Fibroblast of the aortic adventitia (primary cell): ENCODE data around the gene IGFBPL1. TPM values are rescaled to one million over a fixed set of nuclear protein-coding genes. Genes with fewer than 3 reads are reported as not detected.

ENCODE experiments used
- DNase-seq: peaks from one replicate; pipeline ENCODE4 v3.0.0-alpha.2; 2010; ENCODE audit warnings: low read depth
- H3K4me3 ChIP-seq: 2 replicates; pipeline ENCODE4 v1.5.1; 2011; ENCODE audit warnings: low read depth, mild to moderate bottlenecking, control low read depth, low read length, moderate library complexity
- total RNA-seq: library from RNA; depleted of rRNA; stranded (reverse); fragments of >200 nt; gene quantifications from 2 replicates; pipeline ENCODE4 v1.2.3, GENCODE V29; 2012; ENCODE audit warnings: low replicate concordance
- TF ChIP-seq, protein P1 (sequence below): IDR thresholded peaks from 2 replicates; pipeline ENCODE4 v1.5.1; 2011; ENCODE audit warnings: mild to moderate bottlenecking, low read length, control low read depth, inconsistent platforms; ENCODE audit not compliant: insufficient read depth

IGFBPL1 gene
- total RNA-seq, 1 donor: not detected

DNA sequence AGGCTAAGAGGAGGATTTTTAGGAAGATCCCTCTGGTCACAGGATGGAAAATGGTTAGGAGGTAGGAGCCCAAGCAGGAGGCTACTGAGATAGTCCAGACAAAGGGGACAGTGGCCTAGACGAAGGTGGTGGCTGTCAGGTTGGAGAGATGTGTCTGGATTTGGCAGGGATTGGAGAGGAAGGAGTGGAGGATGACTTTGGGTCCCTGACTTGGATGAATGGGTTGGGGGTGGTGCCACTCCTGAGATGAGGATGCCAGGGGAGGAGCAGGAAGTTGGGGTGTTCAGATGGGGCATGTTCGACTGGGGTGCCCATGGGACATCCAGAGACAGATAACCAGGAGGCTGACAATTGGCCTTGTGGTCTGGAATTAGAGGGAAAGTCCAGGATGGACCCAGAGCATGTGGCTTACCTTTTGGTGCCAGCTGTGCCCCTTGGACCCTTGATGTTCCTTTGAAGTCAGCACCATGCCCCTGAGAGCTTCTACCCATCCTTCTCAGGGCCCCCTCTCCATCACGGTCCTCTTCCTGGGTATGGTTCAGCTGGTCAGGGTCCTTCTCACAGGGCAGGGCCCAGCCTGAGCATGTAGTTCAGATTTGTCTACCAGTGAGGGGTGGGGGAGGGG lies 15.1 kb upstream of the IGFBPL1 start:
- DNase-seq: no peak
- TF ChIP-seq, protein P1, sequence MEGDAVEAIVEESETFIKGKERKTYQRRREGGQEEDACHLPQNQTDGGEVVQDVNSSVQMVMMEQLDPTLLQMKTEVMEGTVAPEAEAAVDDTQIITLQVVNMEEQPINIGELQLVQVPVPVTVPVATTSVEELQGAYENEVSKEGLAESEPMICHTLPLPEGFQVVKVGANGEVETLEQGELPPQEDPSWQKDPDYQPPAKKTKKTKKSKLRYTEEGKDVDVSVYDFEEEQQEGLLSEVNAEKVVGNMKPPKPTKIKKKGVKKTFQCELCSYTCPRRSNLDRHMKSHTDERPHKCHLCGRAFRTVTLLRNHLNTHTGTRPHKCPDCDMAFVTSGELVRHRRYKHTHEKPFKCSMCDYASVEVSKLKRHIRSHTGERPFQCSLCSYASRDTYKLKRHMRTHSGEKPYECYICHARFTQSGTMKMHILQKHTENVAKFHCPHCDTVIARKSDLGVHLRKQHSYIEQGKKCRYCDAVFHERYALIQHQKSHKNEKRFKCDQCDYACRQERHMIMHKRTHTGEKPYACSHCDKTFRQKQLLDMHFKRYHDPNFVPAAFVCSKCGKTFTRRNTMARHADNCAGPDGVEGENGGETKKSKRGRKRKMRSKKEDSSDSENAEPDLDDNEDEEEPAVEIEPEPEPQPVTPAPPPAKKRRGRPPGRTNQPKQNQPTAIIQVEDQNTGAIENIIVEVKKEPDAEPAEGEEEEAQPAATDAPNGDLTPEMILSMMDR: no peak
- H3K4me3 ChIP-seq: no peak overlapping the region

DNA sequence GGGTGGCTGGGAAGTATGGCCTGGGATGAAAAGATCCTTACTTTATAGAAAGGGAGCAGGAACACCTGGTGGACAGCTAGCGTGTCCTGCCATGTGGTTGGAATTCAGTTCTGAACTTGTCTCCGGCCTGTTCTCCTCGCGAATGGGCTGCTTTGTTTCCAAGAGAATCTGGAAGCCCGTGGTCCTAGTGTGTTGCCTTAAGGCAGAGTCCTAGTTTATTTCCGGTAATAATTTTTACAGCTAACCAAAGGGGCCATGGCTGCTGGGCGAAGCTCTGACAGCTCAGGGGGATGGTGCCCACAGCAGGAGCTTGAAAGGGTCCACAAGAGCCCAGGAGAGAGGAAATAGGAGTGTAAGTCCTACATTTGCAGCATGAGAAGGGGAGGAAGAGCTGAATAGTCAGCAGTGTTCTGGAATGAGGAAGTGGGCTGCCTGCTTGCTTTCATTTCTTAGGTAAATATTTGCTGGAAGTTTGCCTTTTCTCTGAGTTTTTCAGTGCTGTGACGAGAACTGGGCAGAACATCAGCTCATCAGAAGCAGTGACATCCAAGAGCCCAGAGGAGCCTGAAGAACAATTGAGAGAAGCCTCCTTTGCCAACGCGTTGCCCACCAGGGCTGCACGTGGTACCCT lies 13.1 kb upstream of the IGFBPL1 start:
- DNase-seq: peak; percentile 16
- TF ChIP-seq, protein P1: no peak
- H3K4me3 ChIP-seq: no peak overlapping the region

DNA sequence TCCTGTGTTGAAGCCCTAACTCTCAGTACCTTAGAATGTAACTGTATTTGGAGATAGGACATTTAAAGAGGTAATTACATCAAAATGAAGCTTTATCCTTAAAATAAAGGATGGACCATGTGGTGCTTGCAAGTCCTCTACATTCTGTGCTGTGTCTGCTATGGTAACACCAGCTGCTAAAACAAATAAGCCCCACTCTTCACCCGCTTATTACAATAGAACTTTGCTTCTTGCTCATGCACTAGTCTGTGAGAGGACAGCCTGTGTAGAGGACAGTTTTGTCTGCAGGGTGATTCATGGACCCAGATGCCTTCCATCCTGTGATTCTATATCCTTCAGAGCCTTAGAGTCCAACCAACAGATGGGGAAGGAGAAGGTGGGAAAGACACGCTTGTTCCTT lies 12.5 kb upstream of the IGFBPL1 start:
- TF ChIP-seq, protein P1: no peak
- DNase-seq: no peak

DNA sequence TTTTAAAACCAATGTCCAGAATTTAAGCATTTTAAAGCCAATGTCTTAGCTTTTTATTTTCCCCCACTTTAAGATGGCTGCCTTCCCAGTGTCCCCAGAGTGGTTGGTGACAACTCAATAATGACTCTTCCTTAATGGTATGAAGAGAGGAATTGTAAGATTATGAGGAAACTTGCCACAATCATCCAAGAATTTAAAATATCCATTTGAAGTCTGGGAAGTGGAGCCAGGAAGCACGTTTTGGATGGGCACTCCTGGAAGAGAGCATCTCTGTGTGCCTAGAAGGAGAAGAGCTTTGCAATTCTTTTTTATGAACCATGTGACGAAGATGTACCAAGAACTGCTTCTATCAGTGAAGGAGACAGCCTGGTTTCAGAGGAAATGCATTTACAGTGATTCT lies 11.3 kb upstream of the IGFBPL1 start:
- H3K4me3 ChIP-seq: no peak overlapping the region
- TF ChIP-seq, protein P1: no peak
- DNase-seq: no peak

More for the DNA sequence above, 12.5 kb upstream of the IGFBPL1 start:
- H3K4me3 ChIP-seq: no peak overlapping the region

DNA sequence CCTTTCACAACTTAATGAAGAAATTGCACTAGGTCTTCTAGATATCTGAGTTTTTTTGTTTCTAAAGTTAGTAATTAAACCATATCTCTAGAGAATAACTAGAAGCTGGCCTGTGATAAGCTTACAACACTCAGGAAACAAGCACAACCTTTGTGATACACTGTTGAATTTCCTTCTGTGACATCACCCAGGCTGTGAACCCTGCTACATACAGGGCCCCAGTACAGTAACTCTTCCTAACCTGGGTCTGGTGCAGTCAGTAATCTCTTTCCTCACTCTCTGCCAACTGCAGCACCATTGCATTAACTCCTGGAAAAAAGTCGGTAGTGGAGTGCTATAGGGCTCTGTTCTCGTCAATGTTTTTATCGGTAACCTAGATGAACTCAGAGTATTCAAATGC lies 10.6 kb upstream of the IGFBPL1 start:
- TF ChIP-seq, protein P1: no peak
- no peak overlapping the region for H3K4me3 ChIP-seq
- DNase-seq: no peak

DNA sequence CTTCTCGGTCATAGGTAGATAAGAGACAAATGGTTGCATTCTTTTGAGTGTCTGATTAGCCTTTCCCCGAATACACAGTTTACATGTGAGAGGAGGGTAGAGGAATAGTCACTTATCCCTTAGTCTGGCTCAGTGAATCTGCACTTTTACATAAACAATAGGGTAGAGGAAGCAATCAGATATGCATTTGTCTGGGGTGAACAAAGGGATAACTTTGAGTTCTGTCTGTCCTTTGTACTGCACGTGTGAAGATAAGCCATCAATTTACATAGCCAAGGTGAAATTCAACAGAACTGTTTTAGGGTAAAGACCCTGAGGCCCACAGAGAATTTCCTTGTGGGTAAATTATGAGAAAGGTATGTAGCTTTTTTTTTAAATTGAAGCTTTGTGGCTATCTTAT lies 10.1 kb upstream of the IGFBPL1 start:
- TF ChIP-seq, protein P1: no peak
- H3K4me3 ChIP-seq: no peak overlapping the region
- DNase-seq: no peak
